Kasumi-1 (cell line): ENCODE data around the gene LRP8.

ENCODE experiments used
- DNase-seq, 2 experiments: peaks; one replicate each; lab custom pipeline; 2025; lab: John Stamatoyannopoulos, UW

Gene LRP8

DNA sequence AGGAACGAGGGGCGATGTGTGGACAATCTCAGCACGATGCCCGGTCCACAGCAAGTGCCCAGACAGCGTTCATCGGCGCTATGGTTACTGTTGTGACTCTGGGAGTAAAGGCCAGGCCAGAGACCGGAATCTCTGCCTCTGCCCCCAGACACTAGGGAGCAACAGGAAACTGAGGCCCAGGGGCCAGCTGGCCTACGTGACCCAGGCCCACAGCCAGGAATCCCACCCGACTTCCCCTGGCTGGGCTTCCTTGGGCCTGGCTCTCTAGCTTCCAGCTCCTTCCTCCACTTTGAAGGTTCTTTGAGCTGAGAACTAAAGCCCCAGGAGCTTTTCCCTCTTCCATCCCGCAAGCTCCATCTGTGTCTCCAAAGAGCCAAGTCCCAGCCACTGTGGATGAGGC is 4.6 kb downstream of the LRP8 start:
- no peak for DNase-seq

DNA sequence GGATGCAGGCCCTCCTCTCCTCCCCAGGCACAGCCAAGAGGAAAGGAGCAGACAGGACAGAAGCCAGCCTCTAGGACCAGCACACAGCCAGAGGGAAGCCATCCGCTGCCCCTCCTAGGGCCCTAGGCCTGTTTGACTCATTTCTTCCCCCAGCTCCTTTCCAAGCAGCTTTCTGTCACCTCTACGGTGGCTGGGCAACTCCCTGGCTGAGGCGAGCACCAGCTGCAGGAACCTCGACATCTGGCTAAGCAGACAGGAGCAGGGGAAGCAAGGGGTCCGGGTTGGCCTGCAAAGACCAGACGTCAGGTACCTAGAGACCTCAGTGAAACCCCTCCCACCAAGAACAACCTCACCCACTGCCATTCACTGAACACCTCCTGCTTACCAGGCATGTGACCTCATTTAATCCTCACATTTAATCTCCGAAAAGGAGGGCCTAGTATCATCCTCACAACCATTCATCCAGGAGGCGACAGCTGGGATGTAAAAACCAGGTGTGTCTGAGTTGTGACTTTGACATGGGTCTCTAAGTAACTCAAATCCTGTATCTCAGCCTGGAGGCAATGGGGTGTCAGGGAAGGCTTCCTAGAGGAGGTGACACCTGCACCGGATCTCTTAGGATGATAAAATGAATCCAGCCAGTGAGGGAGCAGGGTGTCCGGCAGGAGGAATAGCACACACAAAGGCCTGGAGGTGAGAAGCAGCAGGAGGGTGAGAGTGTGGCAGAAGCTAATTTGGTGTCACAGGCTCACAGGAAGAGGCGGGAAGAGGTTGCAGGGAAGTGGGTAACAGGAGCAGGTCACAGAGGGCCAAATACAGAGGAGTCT is 5.9 kb downstream of the LRP8 start:
- no peak for DNase-seq

DNA sequence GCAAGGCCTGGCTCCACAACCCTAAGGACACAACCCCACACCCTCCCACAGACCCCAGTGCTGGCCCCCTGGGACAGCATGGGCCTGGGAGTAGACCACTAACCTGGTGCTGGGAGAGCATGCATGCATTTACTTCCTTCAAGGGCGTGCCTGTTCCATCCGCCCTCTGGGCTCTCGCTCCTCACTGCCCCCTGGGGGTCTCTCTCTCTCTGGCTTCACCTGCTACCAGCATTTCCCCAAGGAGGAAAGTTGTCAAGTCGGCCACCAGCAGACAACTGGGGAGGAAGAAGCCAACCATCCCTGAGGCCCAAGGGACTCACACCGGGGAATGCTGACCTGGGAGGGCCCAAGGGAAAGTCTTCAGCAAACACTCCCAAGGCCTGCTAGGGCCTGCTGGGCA is 6.5 kb downstream of the LRP8 start:
- DNase-seq, result peak in 1 of 2 experiments; percentile 41

DNA sequence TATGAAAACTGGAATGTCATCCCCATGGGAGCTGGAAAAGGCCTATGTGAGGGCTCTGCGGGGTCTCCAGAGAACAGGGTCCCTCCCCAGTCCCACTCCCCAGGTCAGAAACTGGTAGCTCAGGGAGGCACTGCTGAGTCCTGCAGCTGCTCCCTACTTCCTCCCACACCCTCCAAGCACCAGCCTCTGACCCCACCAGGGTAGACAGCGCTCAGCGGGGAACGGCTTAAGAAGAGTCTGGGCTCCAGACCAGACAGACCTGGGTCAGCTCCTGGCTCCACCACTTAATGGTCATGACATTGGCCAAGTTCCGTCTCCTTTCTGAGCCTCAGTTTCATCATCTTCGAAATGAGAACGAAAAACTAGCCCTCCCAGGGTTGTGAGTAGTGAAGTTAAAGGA is 7.2 kb downstream of the LRP8 start:
- DNase-seq, result no peak

DNA sequence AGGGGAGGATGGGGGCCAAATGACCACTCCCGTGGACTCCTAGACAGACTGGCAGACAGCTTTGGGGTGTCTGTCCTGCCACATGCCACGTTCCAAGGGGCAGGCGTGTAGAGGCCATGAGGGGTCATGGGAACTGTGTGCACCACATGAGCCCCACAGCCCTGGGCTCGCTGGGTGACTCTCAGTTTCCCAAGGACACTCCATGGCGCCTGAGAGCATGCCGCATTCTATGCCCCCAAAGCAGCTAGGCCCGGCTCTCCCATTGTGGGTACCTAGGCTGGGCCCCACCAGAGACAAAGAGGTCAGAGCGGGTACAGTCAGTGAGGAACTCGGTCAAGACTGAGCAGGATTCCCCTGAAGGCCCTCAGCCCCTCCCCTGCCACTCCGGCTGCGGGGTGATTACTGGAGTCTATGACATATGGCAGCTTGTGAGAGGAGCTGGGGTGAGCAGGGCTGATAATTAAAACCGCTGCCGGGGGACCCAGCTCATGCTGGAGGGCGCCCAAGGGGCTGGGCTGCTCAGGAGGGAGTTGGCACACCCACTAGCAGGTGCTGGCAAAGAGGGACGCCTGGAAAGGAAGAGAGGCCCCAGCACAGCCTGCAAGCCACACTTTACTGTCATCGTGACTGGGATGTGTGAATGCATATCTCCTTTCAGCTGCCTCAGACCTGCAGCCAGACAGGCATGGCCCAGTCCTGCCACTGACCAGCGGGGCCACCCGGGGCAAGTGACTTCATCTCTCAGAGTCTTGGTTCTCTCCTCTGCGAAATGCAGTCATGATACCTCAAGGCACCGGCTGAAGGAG is 8.4 kb downstream of the LRP8 start:
- DNase-seq, result no peak

DNA sequence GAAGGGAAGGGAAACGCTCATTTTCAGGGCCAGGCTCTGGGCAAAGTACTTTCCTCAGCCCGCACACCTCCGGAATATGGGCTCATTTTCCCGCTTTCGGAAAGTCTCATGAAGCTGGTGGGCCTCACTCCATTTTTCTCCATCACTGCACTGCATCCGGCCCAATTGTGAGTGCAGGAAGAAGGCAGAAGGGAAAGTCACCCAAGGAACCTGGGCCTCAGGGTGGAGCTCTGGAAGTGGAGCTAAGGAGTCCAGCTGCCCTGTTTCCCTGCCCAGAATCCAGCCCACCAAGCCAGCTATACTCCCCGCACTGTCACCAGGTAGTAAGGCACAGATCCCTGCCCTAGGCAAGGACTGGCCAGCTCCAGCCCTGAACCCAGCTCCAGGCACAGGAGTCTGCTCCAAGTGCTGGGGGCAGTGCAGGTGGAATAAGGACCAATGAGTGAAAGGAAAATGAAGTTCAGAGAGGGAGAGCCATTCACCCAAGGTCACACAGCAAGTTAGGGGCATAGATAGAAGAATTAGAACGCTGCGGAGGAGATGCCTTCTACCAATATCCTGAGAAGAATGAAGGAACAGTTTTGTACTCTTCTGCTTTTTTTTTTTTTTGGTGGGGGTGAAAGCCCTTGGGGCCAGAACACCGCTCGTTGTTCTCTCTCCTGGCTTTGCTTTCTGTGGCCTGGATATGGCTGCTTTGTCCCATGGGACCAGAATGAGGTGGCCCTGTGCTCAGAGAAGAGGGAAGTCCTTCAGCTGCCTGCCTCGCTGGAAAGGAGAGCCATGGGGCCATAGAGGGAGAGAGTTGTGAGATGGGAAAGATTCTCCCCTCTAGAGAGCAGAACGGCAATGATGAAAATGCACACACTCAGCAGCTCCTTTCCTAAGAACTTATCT is 10.0 kb downstream of the LRP8 start:
- DNase-seq, result no peak

DNA sequence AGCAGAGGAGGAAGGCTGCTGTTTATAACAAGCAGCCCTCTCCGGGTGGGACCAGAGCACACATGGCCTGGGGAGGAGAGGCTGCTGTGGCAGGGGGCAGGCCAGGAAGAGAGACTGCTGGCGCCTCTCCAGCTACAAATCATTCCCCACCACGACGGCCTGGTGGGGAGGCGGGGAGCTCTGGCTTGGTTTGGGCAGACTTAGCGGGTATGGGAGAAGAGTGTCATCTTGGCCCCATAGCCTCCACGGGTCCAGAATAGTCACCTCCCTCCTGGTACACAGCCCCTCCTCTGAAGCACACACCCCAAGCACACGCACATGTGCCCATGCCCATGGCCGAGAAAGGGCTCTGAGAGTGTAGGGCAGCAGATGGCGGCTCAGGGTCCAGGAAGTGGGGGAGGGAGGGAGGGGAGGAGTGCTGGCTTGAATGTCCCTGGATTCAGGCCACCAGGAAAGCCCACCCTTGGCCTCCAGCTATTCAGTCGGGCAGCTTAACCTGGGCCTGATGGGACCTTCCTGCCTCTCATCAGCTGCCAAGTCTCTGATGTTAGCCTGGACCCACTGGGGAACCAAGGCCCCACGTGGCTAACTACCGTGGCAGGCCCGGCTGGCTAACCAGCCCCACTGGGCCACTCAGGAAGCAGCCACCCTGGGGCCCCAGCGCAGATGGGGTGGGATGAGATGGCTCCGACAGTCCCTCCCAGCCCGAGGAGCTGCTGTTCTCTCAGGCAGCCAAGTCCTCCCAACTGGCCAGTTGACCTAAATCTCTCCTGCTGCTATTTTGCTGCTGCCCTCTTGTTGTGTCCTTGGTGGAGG is 10.9 kb downstream of the LRP8 start:
- DNase-seq, result no peak

DNA sequence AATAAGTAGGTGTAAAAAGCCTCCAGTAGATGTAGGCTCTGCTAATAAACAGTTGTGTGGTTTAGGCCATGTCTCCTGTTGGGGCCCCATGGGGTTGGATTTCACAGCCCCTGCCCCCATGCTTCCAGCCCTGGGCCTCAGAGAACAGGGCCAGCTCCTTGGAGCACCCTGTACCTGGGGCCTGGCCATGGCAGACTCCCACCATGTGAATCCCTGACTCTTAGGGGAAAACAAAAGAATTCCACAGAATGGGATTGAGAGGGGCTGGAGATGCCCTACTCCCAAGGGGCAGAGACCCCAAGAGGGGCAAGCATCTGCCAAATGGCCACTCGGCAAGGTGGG is 11.5 kb downstream of the LRP8 start:
- DNase-seq, result no peak

DNA sequence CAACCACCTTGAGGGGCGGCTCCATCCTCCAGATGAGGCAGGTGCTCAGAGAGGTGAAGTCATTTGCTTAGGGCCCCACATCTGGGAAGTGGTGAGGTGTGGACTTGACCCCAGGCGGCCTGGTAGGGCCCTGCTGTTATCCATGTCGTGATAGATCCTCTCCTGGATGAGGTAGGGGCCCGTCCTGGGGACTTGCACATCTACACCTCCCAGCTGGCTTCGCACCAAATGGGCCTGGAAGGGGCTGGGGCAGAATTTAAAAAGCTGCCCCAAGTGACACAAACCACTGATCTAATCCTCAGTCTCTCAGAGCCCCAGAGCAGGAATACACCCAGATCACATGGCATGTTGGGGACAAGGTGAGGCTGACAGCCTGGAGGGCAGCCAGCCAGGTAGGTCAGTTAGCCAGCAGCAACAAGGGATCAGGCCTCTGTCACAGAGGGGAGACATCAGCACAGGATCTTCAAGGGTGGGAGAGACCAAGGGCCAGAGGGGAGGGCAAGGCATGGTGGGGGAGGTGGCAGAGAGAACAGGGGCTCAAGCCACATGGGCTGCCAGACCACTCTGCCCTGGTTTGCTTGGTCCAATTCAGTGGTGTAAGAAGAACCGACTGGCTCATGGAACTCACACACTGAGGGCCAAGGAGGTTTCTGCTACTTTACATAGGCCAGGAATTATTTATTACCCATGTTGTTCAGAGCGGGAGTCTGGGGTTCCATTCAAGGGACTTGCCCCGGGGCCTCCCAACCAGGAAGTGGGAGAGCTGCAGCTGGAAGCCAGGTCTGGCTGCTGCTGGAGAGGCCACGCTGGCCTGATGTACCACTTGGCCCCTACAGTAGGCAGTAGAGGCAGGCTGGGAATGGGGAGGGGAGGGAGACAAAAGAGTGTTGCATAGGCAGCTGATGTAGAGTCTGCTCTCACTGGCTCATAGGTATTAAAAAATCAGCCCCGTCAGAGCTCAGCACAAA is 12.1 kb downstream of the LRP8 start:
- peak; percentile 8 to 26 for DNase-seq

DNA sequence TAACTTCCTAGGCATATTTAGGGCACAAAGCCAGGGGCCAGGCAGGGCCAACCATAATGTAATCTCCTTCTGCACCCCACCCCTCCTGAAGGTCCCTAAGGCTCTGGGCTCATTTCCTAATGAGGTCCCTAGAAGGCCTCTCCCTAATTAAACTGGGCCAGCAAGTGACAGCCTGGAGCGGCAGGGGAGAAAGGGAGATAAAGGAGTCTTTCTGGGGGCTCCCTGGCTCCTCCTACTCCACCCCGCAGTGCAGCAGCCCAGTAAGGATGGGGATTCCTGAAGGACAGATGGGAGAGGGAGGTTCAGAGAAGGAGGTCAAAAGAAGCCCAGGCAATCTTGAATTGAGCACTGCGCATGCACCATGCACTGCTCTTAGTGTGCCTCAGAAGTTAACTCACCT is 12.8 kb downstream of the LRP8 start:
- no peak for DNase-seq

DNA sequence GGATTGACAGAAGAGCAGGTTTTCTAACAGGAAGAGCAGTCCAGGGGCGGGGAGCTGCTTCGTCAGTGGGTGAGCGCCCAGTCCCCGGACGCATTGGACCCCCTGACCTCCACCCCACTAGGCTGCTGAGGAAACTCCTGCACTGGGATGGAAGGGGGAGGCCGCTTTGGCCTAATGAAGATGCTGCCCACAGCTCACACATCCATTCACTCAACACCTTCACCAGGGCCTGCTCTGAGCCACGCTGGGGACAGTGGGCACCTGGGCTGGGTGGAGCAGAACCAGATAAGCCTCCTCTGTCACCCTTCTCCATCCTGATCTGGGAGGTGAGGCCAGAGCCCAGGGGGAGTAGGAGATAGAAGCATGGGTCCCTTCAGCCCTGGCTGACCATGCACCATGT is 13.3 kb downstream of the LRP8 start:
- no peak for DNase-seq

DNA sequence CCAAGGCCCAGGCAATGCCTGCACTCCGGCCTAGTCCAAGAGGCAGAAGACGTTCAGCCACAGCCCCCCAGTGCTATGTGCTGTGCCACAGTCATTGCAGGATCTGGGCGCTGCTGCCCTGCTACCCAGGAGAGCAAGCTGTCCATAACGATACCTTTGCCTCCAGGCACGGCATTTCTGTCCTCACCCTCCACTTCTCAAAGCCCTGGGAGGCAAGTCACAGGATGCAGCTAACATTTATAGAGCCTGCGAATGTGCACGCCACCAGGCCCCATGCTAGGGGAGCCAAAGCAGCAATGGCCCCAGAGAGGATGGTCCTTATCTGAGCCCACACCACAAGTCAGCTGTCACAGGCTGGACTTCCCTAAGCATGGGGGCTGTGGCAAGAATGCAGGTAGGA is 13.8 kb downstream of the LRP8 start:
- no peak for DNase-seq

DNA sequence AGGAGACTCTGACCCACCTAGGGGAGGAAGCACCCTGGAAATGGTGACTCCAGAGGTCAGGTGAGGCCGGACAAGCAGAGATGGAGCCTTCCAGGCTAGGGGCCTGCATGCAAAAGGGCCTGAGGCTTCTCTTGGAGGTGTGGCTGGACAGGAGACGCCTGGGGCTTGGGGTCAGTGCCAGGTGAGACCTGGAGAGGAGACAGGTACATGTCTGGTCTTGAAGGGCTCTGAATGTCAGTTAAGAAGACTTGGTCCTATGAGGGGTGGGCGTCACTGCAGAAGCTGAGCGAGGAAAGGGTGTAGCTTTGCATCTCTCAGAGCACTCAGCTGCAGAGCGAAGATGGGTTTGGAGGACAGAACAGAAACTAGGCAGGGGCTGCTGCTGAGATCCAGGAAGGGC is 14.3 kb downstream of the LRP8 start:
- no peak for DNase-seq

DNA sequence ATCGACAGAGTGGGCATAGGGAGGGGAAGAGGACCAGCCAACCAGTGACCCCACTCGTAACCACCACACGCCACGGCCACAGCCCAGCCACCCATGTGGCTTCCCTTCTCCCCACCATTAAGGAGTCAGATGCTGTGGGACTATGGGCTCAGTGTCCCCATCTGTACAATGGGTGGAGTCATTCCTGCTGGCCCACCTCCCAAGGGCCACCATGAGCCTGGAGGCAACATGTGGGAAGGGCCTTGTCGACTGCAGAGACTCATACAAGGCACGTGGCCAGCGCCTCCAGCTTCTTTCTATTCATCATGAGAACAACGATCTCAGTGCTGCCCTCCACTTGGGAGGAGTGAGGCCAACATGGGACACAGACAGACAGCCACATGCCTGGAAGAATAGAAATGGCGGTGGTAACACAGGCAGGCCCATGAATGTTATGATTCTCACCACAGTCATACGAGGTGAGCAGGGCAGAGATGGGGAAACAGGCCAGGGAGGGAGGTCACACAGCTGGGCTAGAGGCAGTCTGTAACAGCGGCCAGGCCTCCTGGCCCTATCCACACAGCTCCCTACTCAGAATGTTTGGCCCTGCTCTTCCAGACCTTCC is 16.1 kb downstream of the LRP8 start:
- DNase-seq, result no peak

DNA sequence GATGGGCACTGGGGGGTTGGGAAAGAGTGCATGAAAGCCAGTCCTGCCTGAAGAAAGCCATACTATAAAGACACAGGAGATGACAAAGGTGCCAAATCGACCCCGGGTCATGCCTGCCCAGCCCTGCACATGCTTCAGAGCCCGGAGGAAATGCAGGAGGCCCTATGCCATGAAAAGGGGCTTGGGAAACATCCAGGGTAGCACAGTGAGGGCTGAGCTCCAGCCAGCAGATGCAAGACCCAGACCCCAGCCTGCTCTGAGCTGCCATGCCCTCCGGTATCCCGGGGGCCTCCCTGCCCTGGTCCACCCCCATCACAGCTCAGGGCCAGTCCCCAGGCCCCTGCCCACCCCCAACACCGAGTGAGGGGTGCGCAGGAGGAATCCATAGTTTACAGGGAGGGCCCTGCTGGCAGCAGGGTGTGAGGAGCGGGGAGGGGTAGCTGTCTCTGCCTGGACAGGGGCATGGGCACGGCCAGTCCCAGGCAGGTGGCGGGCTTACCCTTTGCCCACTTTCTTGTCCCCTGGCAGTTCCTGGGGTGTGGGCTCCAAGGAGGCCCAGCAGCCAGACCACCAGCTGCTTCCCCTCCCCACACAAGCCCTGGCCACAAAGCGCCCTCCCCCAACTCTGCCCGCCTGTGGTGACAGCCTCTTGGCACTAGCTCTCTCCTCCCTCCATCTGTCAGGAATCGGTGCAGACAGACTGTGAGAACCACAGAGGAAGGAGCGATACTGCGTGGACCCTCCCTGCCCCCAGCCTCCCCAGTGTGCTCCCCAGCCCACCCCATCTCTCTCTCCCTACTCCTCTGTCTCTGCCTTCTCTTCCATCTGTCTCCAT is 16.8 kb downstream of the LRP8 start:
- DNase-seq, result no peak

DNA sequence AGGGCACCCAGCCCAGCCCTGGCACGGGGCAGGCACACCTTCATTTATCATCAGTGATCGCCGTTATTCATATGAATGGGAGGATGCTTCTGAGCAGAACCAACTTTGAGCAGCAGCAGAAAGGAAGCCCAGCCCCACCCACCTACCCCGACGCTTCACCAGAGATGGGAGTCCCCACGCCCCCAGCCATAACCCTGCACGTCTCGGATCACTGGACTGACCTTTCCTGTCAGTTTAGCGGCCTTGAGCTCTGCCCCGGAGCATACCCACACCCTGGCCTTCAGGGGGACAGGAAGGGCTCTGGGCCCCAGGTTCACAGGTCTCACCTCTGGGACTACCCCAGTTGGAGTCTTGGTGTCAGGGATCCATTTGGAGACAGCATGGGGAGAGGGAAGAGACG is 18.1 kb downstream of the LRP8 start:
- no peak for DNase-seq

DNA sequence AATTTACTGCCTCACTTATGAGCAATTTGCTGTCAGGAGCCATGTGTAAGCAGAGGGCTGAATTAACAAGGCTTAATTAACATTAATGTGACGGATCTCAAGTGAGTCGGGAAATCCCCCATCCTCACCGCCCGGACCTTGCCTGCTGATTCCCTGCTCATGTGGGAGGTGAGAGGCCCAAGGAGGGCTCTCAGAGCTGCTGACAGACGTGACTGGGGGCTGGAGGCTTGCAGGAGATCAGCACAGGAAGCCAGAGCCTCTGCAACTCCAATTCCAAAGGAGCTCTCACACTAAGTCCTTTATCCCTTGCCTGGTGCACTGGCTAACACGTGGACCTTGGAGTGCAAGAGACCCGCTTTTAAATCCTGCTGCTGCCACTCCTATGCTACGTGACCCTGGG is 19.4 kb downstream of the LRP8 start:
- DNase-seq, result no peak

DNA sequence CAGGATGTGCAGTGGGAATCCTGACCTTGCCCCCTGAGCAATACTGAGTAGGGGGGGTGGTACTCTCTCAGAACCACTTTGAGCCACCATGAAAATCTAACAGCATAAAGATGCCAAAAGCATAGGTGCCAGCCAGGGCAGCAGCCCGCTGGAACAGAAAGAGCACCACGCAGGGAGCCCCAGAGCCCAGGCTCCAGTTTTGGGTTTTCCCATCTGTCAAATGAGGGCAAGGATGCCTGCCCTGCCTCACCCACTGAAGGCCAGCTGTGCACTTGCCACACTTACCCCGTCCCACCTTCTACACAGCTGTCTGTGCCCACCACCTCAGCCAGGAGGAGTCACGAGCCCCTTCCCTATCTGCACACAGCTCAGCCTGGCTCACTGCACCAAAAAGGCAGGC is 20.8 kb downstream of the LRP8 start:
- DNase-seq, result no peak

DNA sequence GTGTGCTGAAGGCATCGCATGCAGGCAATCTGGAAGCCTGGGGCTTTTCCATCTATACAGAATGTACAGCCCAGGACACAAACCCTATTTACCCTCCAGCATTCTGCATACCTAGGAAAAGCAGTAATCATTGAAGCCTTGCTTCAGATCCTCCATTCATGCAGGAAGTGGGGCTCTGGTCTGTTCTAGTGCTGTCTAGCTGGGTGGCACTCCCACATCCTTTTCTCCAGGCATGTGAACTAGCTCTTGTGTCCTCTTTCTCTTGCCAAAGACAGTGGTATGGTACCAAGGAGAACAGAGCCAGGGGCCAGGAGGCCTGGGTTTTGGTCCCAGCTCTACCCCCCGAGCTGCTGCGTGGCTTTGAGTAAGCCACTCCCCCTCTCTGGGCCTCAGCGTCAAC is 21.7 kb downstream of the LRP8 start:
- DNase-seq, result peak; percentile 13 to 35
